ENCODE data around the gene PIP5K1B.
"Not testable (repeated sequence)": the region's sequence is repeated elsewhere in the genome, so short reads cannot be mapped to it uniquely, and the experiment has no call there.

The PIP5K1B gene

DNA sequence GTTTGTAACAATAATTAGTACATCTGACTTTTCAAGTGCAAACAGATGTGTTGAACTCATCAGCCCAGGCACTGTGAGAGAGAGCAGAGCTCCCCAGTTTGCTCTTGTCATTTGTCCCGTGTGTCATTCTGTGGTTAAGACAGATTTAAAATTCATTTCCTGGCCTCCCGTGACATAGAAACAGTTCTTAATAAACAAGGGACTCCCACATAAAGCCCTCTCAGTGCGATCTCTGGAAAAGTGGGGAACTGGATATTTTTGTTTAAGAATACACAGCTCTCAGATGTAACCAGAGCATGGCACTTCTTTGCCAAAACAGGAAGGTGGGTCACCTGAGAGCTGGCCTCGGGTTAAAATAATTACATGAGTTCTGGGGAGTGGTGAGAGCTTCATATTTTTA is 250.3 kb downstream of the PIP5K1B start:
- no peak for DNase-seq (ENCODE audit: low read depth)

GRCh38 chr9:68957479-68957878 is 252.4 kb downstream of the PIP5K1B start:
- DNase-seq (ENCODE audit: low read depth) = no peak

GRCh38 chr9:68961587-68961986 is 256.5 kb downstream of the PIP5K1B start:
- DNase-seq (ENCODE audit: low read depth) = no peak

DNA sequence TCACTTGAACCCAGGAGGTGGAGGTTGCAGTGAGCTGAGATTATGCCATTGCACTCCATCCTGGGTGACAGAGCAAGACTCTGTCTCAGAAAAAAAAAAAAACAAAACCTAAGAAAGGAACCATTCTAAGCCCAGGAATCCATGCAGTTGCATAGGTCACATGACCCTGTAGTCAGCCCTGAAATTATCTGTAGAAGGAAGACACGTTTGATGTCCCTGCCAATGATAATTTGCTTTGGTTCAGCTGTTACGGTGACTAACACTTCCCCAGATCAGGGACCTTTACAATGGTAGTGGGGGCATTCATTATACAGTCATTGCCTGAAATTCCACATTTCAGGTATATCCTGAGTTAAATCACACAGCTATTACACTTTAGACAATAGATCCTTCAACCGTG is 258.4 kb downstream of the PIP5K1B start:
- no peak for DNase-seq (ENCODE audit: low read depth)

DNA sequence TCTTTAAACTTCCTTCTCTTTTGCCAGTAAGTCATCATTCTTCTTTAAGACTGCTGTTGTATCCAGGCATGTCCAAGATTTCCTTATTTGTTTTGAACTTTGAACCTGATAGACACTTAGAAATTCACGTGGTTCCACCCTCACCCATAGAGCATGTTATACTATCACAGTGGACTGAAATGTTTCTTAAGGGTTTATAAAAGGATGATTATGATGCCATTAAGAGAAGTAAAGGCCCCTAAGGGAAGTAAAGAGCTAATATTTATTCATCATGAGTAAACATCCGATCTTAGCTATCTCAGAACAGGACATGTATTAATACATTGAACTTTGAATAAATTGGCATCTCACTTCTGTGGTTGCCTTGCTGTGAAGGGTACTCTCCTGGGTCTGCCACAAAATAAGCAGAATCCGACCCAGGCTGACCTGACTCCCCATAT is 259.1 kb downstream of the PIP5K1B start:
- DNase-seq (ENCODE audit: low read depth) = no peak

- no peak for DNase-seq (ENCODE audit: low read depth)
Measured at GRCh38 chr9:68964765-68965164, 259.7 kb downstream of the PIP5K1B start.

DNA sequence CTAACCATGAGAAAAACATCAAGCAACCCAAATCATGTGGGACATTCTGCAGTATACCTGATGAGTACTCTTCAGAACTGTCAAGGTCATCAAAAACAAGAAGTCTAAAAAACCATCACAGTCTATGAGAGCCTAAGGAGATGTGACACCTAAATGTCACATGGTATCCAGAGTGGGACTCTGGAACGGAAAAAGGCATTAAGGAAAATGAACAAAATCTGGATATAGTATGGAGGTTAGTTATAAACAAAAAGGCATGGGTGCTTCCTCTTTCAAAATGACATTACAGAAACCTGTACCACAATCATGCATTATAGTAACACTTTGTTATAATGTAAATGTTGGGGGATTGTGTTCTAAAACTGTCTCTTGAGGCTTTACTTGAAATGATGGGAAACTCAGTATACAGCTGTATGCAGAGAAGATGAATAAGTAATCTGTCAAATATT is 261.5 kb downstream of the PIP5K1B start:
- DNase-seq (ENCODE audit: low read depth) = no peak

DNA sequence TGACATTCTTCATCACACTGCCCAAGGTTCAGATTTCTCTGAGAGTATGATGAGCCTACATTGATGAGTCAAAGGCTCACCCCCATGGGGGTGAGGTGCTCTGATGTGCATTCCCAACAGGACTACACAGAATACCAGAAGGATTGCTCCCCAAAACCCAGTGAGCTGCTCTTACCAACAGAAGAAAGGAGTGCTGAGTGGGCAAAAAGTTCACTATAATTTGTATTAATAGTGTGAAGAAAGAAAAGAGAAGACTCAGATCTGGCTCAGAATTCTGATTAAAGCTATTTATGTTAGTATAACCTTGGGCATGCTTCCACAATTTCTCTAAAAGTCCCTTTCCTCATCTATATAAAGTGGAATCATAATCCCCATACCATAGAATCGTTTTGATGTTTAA is 262.8 kb downstream of the PIP5K1B start:
- DNase-seq (ENCODE audit: low read depth) = no peak

DNA sequence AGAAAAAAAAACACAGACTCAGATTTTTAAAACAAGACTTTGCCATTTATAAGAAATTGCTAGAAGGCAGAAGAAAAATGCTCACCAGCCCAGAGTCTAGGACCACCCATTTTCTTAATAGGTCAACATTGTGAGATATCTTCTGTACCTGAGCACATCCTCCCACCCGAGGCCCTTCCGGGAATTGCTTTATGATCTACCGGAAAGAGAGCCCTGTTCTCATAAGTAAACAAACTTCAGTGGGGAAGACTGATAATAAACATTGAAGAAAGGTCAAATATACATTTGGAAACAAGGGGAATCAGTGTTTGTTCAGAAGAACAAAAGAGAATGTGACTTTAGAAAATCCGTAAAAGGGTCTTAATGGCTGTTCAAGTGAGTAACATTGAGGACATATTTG is 264.5 kb downstream of the PIP5K1B start:
- DNase-seq (ENCODE audit: low read depth) = no peak

DNA sequence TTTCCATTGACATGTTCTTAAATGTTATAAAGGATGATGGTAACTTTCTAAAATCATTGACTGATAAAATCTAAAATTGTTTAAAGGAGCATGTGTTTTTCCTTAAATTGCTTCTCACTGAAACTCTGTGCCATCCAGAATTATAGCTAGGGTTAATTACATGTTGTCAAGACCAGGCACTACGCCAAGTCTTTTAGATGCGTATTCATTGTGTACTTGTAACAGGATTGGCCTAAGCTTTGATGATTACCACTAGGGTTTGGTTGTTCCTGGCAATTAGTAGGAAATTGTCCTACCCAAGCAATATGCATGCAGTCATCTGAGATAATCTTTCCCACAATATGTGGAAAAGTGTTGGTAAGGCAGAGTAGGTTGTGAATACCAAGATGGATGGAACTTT is 265.1 kb downstream of the PIP5K1B start:
- DNase-seq (ENCODE audit: low read depth) = no peak

GRCh38 chr9:68973619-68974018 is 268.6 kb downstream of the PIP5K1B start:
- no peak for DNase-seq (ENCODE audit: low read depth)

- no peak for DNase-seq (ENCODE audit: low read depth)
Measured at GRCh38 chr9:68974431-68974830, 269.4 kb downstream of the PIP5K1B start.

DNA sequence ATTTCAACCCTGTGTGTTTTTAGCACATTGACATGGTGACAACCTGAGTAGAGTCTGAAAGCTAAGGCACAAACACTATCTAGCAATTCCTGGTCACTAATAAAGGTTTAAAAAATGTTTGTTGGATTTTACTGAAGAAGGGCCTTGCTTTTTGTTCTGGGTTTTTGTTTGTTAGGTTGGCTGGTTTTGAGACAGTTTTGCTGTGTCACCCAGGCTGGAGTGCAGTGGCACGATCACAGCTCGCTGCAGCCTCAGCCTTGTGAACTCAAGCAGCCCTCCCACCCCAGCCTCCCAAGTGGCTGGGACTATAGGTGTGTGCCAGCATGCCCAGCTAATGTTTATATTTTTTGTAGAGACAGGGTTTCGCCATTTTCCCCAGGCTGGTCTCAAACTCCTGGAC is 269.9 kb downstream of the PIP5K1B start:
- no peak for DNase-seq (ENCODE audit: low read depth)

GRCh38 chr9:68975365-68976043 is 270.5 kb downstream of the PIP5K1B start:
- DNase-seq (ENCODE audit: low read depth) = no peak

GRCh38 chr9:68978066-68978465 is 273.0 kb downstream of the PIP5K1B start:
- DNase-seq (ENCODE audit: low read depth) = no peak

- DNase-seq (ENCODE audit: low read depth) = no peak
Measured at GRCh38 chr9:68978501-68978900, 273.5 kb downstream of the PIP5K1B start.

- DNase-seq (ENCODE audit: low read depth) = no peak
Measured at GRCh38 chr9:68979538-68980314, 274.7 kb downstream of the PIP5K1B start.

GRCh38 chr9:68980341-68980914 is 275.4 kb downstream of the PIP5K1B start:
- DNase-seq (ENCODE audit: low read depth) = no peak

GRCh38 chr9:68981789-68982188 is 276.7 kb downstream of the PIP5K1B start:
- no peak for DNase-seq (ENCODE audit: low read depth)

GRCh38 chr9:68983008-68983411 is 278.0 kb downstream of the PIP5K1B start:
- no peak for DNase-seq (ENCODE audit: low read depth)

GRCh38 chr9:68983522-68984424 is 278.7 kb downstream of the PIP5K1B start:
- DNase-seq (ENCODE audit: low read depth) = no peak

GRCh38 chr9:68986949-68987348 is 281.9 kb downstream of the PIP5K1B start:
- DNase-seq (ENCODE audit: low read depth) = not testable (repeated sequence)
